ENCODE data around the gene RIMBP2. TPM values are rescaled to one million over a fixed set of nuclear protein-coding genes. Genes with fewer than 3 reads are reported as not detected.

The RIMBP2 gene
- total RNA-seq, 1 donor from 2014 or later = not detected

DNA sequence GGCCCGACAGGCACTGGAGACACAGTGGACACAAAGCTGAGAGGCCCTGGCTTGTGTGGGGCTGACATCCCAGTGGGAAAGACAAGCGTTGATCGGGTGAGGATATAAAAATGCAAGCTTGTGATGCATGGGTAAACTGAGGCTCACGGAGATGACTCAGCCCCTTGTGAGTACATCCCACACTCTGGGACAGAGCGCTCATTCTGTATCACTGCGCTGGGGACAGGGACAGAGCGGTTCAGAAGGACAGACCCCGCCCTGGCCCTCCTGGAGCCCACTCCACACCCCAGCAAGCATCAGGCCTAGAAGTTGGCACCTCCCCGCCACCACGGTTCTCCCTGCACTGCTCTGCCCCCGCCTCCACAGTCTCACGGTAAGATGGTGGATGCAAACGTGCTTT, 222.1 kb downstream of the RIMBP2 start:
- ATAC-seq = no peak
- no peak for DNase-seq (ENCODE audit: low spot score)

DNA sequence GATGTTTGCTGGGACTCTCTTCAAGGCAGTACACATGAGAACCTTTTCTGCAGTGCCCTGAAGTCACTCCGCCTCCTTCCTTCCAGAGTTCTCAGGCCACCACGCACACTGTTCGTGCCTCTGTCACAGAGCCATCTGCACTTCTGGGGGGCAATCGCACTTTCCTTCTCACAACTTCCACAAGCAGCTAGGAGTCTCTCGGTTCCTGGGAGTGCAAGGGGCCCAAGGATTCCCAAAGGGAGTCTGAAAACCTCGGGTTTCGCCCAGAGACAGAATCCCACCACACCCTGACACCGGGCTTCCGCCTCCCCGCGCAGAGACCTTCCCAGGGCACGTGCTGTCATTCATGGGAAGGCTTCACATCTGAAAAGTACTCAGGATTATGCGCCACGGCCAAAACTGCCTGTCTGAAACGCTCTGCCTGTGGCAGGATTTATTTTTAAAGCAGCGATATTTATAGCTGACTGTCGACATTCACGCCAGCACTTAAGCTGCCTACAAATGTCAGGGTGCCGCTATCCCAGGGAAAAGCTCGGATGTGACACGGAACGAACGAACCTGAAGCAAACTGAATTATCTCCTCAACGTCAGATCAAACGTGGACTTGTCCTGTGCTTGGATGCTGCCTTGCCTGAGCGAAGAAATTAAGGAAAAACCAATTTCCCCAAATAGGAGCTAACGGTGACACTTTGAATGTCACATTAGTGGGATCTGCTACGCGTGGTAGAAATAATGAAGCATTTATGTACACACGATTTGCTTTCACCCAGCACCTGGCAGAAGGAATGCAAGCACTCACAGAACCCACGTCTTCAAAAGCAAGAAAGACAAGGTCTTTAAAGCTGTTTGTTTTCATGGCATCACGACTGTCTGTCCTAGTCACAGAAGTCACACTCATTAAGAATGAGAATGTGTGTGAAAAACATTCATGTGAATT, 224.4 kb downstream of the RIMBP2 start:
- no peak for DNase-seq (ENCODE audit: low spot score)
- no peak for ATAC-seq

DNA sequence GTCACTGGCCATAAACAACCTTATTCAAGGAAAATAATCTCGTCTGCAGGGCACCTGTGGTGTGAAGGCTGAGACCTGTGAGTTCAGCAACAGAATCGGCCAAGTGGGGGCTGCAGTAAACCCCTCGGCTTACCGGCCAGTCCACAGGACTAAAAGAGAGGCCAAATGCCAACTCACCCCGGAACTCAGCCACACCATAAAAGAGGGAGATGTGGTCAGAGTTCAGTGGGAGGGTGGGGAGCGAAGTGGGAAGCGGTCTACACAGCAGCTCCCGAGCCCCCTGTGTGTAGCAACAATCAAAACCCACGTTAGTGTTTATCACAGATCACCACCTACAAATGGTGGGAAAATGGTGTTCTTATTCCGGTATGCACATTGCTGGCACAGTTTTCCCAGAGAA, 225.4 kb downstream of the RIMBP2 start:
- DNase-seq (ENCODE audit: low spot score) = no peak
- ATAC-seq = no peak

DNA sequence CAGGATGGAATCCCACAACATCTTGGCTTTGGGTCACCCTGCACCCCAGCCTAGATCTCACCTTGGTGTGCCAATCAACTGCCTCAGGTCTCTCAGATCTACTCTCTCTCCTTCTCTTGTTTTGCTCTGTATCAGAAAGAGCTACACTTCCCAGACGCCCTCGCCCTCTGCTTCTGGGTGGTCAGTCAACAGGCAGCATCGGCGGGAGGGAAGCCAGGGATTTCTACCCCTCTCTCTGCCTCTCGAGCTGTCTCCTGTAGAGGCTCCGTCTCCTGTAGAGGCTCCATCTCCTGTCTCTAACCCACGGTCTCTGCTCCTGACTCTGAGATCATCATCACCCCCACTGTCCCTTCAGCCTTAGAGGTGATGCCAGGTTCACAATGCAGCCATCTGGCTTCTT, 226.8 kb downstream of the RIMBP2 start:
- DNase-seq (ENCODE audit: low spot score) (no peak), ATAC-seq (no peak)

DNA sequence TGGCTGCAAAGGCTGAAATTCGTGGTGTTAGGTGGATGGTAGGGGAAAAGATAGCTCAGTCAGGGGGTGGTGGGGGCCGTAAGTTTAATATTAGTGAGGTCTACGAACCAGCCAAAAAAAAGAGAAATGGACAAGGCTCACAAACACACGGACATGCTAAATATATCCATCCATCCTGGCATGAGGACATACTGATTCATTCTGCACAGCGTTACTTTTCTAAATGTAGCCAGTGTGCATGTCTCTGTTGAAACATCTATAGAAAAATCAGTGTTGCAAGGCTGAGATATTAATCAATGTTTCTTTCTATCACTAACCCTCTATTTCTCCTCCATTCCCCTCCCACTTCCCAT, 227.8 kb downstream of the RIMBP2 start:
- DNase-seq (ENCODE audit: low spot score) (no peak), ATAC-seq (no peak)

DNA sequence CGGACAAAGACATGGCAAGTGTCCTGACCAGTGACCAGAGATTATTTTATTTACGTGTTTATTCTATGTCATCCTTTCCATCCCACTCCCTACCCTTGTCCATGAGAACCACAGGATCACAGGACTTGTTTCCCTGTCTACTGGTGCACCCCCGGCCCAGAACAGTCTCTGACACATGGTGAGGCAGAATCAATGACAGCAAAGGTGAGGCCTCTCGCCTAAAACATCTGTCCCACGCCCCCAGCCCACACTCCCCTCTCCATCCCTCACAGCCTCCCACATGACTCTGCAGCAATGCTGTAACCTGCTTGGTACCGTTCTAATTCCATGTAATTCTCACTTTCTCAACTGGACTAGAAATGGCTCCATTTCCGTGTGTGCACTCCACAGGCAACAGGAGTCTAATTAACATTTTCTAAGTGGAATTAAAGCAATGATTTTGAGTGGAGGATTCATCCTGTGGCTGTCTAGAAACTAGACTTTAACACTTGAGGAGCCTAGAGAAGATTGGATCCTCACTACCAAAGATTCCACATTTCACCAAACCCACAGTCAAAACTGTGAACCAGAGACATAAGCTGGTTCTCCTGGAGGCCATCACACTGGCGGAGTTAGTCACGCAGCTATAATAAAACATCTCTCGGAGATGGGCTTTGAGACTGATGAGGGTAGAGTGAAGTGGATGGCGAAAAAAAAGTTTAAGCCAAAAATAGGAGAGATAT, 228.3 kb downstream of the RIMBP2 start:
- DNase-seq (ENCODE audit: low spot score) (no peak), ATAC-seq (no peak)

DNA sequence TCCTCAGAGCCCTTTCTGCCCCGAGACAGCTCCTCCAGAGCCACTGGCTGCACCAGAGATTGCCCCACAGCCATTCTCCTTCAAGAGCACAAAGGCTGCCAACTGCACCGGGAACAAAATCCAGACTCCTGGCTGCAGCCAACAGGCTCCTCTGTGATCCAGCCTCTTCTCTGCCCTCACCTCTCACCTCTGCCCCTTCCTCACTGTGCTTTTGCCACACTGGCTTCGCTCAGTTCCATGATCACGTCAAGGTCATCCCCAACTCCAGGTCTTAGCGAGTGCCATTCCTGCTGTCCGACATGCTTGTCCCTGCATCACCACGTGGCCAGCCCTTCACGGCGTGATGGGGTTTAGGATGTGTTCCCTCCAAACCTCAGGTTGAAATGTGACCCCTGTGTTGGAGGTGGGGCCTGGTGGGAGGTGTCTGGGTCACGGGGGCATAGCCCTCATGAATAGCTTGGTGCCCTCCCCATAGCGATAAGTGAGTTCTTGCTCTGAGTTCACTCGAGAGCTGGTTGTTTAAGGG, 229.1 kb downstream of the RIMBP2 start:
- DNase-seq (ENCODE audit: low spot score) (no peak), ATAC-seq (no peak)

DNA sequence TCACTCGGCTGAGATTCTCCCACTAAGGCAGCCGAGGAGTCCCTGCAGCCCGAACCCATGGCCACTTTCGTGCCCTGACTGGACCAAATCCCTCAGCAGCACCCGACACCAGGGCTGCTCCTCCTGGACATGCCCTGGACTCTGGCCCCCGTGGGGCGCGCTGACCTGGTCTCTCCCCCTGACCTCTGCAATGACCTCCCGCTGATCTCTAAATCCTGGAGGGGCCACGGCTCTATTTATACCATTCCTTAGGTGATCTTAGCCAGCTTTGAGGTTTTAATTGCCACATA, 230.0 kb downstream of the RIMBP2 start:
- ATAC-seq (no peak), DNase-seq (ENCODE audit: low spot score) (no peak)

DNA sequence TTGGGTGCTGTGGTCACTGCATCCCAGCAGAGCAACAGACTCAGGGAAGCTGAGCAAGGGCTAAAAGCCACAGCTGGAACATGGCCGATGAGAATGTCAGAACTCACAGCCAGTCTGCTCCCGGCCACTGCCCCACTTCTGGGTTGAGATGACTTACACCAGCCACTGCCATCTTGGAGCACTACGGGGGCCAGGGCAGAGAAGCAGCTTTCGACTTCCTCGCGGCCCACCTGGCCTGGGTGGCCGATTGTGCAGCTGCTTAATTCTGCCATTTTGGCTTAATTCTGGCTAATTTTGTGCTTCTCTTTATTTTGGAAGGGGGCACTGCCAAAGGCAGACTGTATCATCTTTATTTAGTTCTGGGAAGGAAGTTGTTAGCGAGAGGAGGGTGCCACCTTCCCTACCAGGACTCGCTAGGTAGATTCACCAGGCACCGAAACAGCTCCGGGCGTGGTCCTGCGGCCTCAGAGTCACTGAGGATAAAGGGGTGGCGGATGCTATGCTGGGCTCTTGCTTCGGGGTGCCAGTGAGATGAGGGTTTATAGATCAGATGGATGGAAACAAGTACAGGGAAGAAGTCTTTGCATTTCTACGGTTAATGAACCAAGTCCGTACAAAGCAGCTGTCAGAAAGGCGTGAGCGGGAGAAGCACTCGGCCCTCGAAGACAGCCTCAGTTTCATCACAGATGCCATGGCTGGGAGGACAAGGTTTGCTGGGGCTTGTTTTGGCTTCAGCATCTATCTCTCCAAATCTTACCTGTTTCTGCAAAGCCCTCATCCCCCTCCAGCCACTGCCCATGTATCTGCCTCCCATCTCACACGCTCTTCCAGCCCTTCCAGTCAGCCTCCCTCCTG, 230.6 kb downstream of the RIMBP2 start:
- ATAC-seq (no peak), DNase-seq (ENCODE audit: low spot score) (no peak)

DNA sequence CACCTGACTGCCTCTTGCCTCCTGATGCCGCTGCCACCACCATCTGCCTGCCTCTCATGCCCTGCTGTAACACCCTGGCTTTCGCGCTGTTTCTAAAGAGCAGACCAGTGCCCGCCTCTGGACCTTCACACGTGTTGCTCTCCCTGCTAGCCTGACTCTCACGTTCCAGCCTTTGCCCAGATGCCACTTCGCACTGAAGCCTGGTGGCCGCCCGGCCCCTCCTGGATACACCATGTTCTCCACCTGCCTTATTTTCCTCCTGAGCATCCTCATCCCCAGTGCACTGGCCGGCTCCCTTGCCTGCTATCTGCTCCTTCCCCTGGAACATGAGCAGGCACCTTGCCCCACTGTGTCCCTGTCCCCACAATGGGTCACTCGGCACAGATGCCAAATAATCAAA, 231.9 kb downstream of the RIMBP2 start:
- no peak for DNase-seq (ENCODE audit: low spot score)

DNA sequence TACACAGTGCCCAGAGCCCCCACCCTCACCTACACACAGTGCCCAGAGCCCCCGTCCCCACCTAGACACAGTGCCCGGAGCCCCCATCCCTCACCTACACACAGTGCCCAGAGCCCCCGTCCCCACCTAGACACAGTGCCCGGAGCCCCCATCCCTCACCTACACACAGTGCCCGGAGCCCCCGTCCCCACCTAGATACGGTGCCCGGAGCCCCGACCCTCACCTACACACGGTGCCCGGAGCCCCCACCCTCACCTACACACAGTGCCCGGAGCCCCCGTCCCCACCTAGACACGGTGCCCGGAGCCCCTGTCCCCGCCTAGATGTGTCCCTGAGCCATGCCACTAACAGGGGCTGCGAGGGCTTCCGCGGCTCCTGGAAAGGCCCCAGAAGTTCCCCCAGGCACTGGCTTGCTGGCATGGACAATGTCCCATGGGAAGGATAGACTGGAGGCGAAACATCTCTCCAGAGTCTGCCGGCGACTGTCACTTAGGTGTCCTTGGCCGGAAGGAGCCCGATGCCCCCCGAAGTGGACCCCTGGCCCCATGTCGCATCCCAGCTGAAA, 232.4 kb downstream of the RIMBP2 start:
- DNase-seq (ENCODE audit: low spot score) = no peak
- no peak for ATAC-seq

More for the DNA sequence above, 231.9 kb downstream of the RIMBP2 start:
- ATAC-seq = no peak

DNA sequence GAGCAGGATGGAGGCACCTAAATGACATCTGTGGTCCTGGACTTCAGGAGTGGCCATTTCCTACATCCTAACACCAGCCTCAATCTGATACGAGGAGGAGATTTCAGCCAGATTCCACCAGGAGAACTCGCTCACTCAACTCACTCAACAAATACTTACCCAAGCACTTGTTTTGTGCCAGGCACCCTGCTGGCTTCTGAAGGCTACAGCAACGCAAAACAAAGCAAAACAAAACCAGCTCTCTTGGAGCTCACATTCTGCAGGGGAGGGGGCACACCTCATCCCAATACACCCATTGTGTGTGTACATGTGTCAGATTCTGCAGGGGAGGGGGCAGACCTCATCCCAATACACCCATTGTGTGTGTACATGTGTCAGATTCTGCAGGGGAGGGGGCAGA, 233.7 kb downstream of the RIMBP2 start:
- no peak for DNase-seq (ENCODE audit: low spot score)
- no peak for ATAC-seq

DNA sequence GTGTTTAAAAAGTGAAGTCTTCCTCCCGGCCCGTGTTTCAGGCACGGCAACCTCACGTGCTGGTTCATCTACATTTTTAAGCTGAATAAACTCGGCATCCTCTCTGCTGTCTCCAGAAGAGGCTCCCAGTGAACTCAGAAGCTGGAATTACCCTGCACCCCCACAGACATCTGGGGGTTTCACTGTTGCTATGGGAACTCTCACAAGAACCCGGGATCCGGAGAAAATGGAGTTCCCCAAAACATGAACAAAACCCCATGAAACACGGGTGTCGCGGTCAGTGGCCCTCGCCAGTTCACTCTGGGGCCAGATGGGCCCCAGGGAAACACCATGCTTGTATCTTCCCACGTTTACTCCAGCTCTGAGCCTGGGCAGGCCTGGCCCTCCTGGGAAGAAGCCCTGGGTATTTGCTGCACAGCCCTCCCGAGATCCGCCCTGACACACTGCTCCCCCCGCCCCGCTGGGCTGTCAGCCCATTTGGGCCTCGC, 234.7 kb downstream of the RIMBP2 start:
- DNase-seq (ENCODE audit: low spot score) (no peak), ATAC-seq (no peak)

DNA sequence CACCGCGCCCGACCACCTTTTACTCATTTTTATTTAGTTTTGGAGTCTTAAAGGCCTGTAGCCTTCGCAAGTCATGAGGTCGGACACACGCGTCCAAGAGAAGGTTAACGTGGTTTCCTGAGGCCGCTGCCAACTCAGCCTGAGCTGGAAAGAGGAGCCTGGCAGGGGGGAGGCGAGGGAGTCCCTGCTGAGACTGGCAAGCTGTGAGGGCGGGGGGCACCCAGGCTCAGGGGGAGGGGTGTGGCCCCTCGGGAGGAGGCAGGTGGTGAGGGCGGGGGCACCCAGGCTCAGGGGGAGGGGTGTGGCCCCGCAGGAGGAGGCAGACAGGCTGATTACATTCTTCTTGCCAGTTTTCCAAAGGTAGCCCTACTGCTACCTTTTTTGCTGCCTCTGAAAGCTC, 235.2 kb downstream of the RIMBP2 start:
- DNase-seq (ENCODE audit: low spot score) (no peak), ATAC-seq (no peak)

DNA sequence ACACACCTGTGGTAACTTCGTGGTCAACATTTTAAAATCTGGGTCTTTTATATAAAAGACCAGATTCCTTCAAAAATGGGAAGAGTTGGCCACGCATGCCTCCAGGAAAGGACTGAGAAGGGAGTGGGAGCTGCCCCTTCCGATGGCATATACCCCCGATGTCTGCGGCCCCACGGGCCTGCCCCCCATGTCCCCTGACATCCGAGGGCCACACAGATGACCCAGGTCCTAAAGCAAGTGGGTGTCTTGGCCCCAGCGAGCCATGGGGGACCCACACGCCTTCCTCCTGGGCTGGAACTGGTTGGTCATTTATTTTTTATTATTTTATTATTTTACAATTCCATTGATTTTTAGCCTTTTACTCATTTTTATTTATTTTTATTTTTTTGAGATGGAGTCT, 235.9 kb downstream of the RIMBP2 start:
- no peak for ATAC-seq
- no peak for DNase-seq (ENCODE audit: low spot score)

DNA sequence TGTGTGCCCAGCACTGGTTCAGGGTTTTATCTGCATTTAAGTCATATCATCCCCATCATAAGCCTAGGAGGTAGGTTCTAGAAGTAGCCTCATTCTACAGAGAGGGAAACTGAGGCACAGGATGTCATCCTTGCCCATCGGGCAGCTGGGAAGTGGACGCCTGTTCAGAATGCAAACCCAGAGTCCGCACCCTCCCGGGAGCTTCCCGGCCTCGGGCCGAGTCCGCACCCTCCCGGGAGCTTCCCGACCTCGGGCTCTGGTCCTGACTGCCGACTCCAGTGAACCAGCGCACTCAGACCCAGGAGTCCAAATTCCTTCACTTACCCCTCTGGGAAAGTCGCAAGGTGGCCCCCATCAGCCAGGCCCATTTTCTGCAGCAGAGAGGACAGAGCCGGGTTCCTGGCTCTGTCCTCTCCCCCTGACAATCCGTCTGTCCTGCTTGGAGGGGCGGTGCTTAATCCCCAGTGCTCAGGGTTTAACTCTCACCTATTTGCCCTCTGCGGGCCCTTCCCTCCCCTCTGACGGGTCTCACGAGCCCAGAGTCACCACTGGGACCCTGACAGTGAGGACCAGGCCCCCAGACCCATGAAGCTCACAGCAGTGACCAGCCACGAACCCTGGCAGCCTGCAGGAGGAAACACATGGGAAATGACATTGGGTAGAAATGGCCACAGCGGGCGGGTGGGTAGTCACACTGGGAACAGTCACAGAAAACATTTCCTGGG, 236.5 kb downstream of the RIMBP2 start:
- DNase-seq (ENCODE audit: low spot score) = no peak
- ATAC-seq = no peak

DNA sequence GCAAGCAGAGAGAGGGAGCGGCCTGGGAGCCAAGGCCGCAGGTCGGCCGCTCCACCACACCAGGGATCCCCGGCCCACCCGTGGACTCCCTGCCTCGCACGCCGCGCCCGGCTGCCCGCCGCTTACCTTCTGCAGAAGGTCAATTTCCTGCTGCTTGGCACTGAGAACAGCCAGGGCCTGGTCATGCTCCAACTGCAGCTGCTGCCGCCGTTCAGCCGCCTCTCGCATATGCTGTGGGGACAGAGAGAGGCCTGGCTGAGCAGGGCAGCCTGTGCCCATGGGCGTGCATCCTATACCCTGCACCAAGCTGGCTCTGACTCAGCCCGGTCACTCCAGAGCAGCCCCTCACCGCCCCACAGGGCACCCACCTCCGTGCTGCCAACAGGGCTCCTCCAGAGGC, 237.3 kb downstream of the RIMBP2 start:
- ATAC-seq (no peak), DNase-seq (ENCODE audit: low spot score) (no peak)

DNA sequence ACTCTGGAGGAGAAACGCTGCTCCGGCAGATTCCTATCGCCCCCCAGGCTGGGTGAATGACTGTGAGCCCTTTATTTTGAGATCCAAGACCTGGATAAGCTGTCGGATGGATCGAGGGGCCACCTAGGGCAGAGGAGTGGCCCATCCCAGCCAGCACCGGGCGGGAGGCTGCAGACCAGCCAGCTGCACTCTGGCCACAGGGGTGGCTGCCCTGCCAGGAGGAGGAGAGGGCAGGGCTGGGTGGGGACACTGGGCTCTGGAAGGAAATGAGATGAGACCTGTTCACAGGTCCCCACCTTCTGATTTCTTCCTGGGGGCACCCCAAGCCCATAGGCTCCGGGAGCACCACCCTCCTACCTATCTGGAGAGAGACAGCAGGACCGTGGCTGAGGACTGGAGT, 238.4 kb downstream of the RIMBP2 start:
- DNase-seq (ENCODE audit: low spot score) (no peak), ATAC-seq (no peak)

DNA sequence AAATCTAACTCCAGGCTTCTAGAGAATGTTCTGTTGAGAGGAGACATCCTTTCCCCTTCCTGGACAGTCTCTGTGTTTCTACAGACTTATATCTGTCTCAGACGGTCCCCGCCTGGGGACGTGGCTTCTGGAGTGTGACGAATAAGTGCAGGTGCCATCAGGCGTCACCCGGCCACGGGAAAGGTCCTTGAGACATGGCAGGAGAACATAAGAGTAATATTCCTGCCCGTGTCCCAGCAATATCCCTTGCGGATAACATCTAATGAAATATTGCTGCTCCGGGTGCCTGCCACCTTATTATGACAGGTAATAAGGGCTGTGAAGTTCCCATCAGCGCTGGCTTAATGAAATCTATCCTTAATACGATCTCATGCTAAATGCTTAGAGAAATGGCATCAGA, 238.8 kb downstream of the RIMBP2 start:
- no peak for DNase-seq (ENCODE audit: low spot score)
- no peak for ATAC-seq

DNA sequence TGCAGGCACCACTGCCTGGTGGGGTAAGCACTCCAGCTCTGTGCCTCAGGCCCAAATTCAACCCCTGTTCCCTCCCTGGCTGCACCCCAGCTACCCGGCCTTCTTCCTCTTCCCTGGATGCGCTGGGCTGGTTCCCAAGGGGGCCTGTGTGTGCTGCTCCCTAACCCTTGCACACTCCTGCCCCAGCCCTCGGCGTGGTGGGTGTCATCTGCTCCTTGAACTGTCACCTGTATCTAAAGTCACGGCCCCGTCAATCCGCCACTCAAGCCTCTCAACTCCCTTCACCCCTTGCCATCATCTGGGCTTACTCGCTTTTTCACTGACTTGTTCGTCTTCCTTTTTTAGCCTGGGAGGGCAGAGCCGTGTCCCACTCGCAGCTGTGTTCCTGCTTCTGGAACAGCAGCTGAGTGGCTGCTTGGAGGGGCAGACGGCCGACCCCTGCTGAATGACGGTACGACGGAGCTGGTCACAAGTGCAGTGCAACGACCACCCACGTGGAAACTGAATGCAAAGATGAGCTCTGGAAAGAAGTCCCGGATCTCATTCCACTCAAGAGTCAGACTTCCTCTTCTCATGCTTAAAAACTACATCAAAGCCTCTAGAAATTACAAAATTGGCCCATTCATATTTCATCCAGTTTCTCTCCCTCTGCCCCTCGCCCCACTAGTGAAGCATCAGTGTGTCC, 239.5 kb downstream of the RIMBP2 start:
- DNase-seq (ENCODE audit: low spot score) (no peak), ATAC-seq (no peak)

Measured in left lobe of liver (tissue), 2 donors.